HepG2 (cell line): ENCODE results near the gene ECPAS. TPM values are rescaled to one million over a fixed set of nuclear protein-coding genes. Genes with fewer than 3 reads are reported as not detected.

Experiments
- CBX5 ChIP-seq: sonication (generic); formaldehyde crosslinking; IDR thresholded peaks from 2 replicates; pipeline ENCODE4 v1.4.0; 2020; ENCODE audit warnings: missing genetic modification reagents, borderline replicate concordance
- ELF4 ChIP-seq: sonication (generic); formaldehyde crosslinking; IDR thresholded peaks from 2 replicates; pipeline ENCODE4 v1.5.0; 2020; ENCODE audit warnings: missing genetic modification reagents, mild to moderate bottlenecking, moderate library complexity, borderline replicate concordance
- NFE2L1 ChIP-seq: sonication (generic); formaldehyde crosslinking; IDR thresholded peaks from 2 replicates; pipeline ENCODE4 v1.4.0; 2020; ENCODE audit warnings: missing genetic modification reagents, mild to moderate bottlenecking, borderline replicate concordance
- NONO ChIP-seq, 2 experiments: fragments of 450-650 bp in 1 of 2; sonication (generic) in 1 of 2; formaldehyde crosslinking in 1 of 2; IDR thresholded peaks in 1 of 2; conservative IDR thresholded peaks in 1 of 2; 2 replicates each; pipeline versions ENCODE4 v1.6.1 to v1.8.0; 2017 to 2022; ENCODE audit warnings: mild to moderate bottlenecking in 1 of 2, missing genetic modification reagents in 1 of 2, moderate library complexity in 1 of 2
- NR2F6 ChIP-seq, 2 experiments: IDR thresholded peaks; 2 replicates each; pipeline ENCODE4 v1.6.1; 2016; ENCODE audit warnings: antibody characterized with exemption in 1 of 2, mild to moderate bottlenecking in 1 of 2
- POLR2AphosphoS2 ChIP-seq: IDR thresholded peaks from 2 replicates; pipeline ENCODE4 v1.6.1; 2011; ENCODE audit warnings: low read depth, low read length, improper control_type of control experiment
- STAT5B ChIP-seq: sonication (generic); formaldehyde crosslinking; IDR thresholded peaks from 2 replicates; pipeline ENCODE4 v1.4.0; 2020; ENCODE audit warnings: missing genetic modification reagents
- TBL1XR1 ChIP-seq: fragments of 150-350 bp; IDR thresholded peaks from 2 replicates; pipeline ENCODE4 v1.6.1; 2014; ENCODE audit warnings: borderline replicate concordance, low read length; ENCODE audit not compliant: partially characterized antibody
- TGIF2 ChIP-seq: IDR thresholded peaks from 2 replicates; pipeline ENCODE4 v1.6.1; 2016; ENCODE audit warnings: control low read depth, missing compliant biosample characterization
- ZNF207 ChIP-seq: fragments of 450-650 bp; IDR thresholded peaks from 2 replicates; pipeline ENCODE4 v1.6.1; 2016; ENCODE audit warnings: antibody characterized with exemption, borderline replicate concordance
- ZNF225 ChIP-seq: sonication (generic); formaldehyde crosslinking; IDR thresholded peaks from 2 replicates; pipeline ENCODE4 v1.4.0; 2020; ENCODE audit warnings: mild to moderate bottlenecking, missing genetic modification reagents
- ZNF333 ChIP-seq: sonication (generic); formaldehyde crosslinking; IDR thresholded peaks from 2 replicates; pipeline ENCODE4 v1.4.0; 2020; ENCODE audit warnings: mild to moderate bottlenecking, missing genetic modification reagents, borderline replicate concordance
- ZNF546 ChIP-seq: sonication (generic); formaldehyde crosslinking; conservative IDR thresholded peaks from 2 replicates; pipeline ENCODE4 v1.8.1; 2023; ENCODE audit warnings: mild to moderate bottlenecking, missing genetic modification reagents
- ZNF552 ChIP-seq: sonication (generic); formaldehyde crosslinking; IDR thresholded peaks from 2 replicates; pipeline ENCODE4 v1.9.0; 2022; ENCODE audit warnings: missing genetic modification reagents, mild to moderate bottlenecking, borderline replicate concordance
- ZNF780A ChIP-seq: sonication (generic); formaldehyde crosslinking; IDR thresholded peaks from 2 replicates; pipeline ENCODE4 v1.8.0; 2022; ENCODE audit warnings: mild to moderate bottlenecking, missing genetic modification reagents, moderate library complexity
- ZNF83 ChIP-seq: sonication (generic); formaldehyde crosslinking; IDR thresholded peaks from 2 replicates; pipeline ENCODE4 v1.4.0; 2020; ENCODE audit warnings: missing genetic modification reagents, mild to moderate bottlenecking, borderline replicate concordance
- polyA plus RNA-seq, 8 experiments: library from polyadenylated mRNA; depleted of rRNA in 3 of 8; stranded (reverse) in 7 of 8; unstranded in 1 of 8; fragments of >200 nt; fragmentation: Illumina TruSeq in 4 of 8; extraction: Trizol in 4 of 8; gene quantifications; 2 replicates each; pipeline versions ENCODE4 v1.2.1 to v1.2.3, GENCODE V29; 2011 to 2016; ENCODE audit warnings: low read depth in 4 of 8, missing spikeins in 1 of 8, mixed read lengths in 1 of 8; ENCODE audit not compliant: insufficient read depth in 1 of 8
- total RNA-seq, 5 experiments: library from RNA; depleted of rRNA; stranded (reverse); fragments of >200 nt; fragmentation: Illumina TruSeq; extraction: Trizol; gene quantifications; 2 replicates each; pipeline ENCODE4 v1.2.3, GENCODE V29; 2016; ENCODE audit warnings: low read depth in 1 of 5
- TF ChIP-seq, protein P1 (sequence below): sonication (generic); formaldehyde crosslinking; IDR thresholded peaks from 2 replicates; pipeline ENCODE4 v1.9.0; 2021; ENCODE audit warnings: missing genetic modification reagents, mild to moderate bottlenecking, borderline replicate concordance
- TF ChIP-seq, protein P2 (sequence below): sonication (generic); formaldehyde crosslinking; conservative IDR thresholded peaks from 2 replicates; pipeline ENCODE4 v1.5.0; 2020; ENCODE audit warnings: missing genetic modification reagents
- TF ChIP-seq, protein P3 (sequence below): sonication (generic); formaldehyde crosslinking; IDR thresholded peaks from 2 replicates; pipeline ENCODE4 v1.5.1; 2020; ENCODE audit warnings: mild to moderate bottlenecking, missing genetic modification reagents, borderline replicate concordance
- TF ChIP-seq, protein P4 (sequence below): sonication (generic); formaldehyde crosslinking; IDR thresholded peaks from 2 replicates; pipeline ENCODE4 v1.5.0; 2020; ENCODE audit warnings: missing genetic modification reagents
- TF ChIP-seq, protein P5 (sequence below): sonication (generic); formaldehyde crosslinking; IDR thresholded peaks from 2 replicates; pipeline ENCODE4 v1.4.0; 2020; ENCODE audit warnings: low read depth, mild to moderate bottlenecking, missing genetic modification reagents

Gene ECPAS
- total and polyA plus RNA-seq, 2 of the 13 experiments (the other 11 are each of a cell fraction or from before 2014, with no cell fraction given): 35.3 to 58.0 TPM

DNA sequence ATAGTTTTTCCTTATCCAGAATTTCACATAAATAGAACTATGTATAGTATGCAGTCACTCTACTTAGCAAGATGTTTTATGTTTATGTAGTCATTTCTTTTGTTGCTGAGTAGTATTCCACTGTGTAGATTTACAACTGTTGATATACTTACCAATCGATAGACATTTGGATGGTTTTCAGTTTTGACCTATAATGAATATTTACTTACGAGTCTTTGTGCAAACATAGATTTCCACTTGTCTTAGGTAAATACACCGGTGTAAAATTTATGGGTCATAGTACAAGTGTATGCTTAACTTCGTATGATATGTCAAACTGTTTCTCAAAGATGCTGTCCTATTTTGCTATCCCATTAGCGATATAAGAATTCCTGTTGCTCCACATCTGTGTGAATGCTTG, 134.4 kb downstream of the ECPAS start (continued):
- TF ChIP-seq ZNF333 (CRISPR knock-in tag) (no peak), TGIF2 (no peak), POLR2AphosphoS2 (no peak), ZNF207 (no peak), ZNF225 (CRISPR knock-in tag) (no peak), ZNF780A (CRISPR knock-in tag) (no peak), NFE2L1 (CRISPR knock-in tag) (no peak), NR2F6 (IDR thresholded peaks at IDR 0.05) (peak; percentile 97), NR2F6 (CRISPR knock-in tag; IDR thresholded peaks at IDR 0.05) (peak; percentile 92), ZNF546 (CRISPR knock-in tag) (no peak), ZNF83 (CRISPR knock-in tag) (no peak), STAT5B (no peak), TBL1XR1 (peak; percentile 89), ZNF552 (no peak), ELF4 (CRISPR knock-in tag) (no peak), CBX5 (no peak), NONO (IDR thresholded peaks at IDR 0.05) (no peak), NONO (CRISPR knock-in tag; conservative IDR thresholded peaks at IDR 0.05) (no peak)
- TF ChIP-seq, protein P1, sequence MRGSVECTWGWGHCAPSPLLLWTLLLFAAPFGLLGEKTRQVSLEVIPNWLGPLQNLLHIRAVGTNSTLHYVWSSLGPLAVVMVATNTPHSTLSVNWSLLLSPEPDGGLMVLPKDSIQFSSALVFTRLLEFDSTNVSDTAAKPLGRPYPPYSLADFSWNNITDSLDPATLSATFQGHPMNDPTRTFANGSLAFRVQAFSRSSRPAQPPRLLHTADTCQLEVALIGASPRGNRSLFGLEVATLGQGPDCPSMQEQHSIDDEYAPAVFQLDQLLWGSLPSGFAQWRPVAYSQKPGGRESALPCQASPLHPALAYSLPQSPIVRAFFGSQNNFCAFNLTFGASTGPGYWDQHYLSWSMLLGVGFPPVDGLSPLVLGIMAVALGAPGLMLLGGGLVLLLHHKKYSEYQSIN (CRISPR knock-in tag): no peak
- TF ChIP-seq, protein P2, sequence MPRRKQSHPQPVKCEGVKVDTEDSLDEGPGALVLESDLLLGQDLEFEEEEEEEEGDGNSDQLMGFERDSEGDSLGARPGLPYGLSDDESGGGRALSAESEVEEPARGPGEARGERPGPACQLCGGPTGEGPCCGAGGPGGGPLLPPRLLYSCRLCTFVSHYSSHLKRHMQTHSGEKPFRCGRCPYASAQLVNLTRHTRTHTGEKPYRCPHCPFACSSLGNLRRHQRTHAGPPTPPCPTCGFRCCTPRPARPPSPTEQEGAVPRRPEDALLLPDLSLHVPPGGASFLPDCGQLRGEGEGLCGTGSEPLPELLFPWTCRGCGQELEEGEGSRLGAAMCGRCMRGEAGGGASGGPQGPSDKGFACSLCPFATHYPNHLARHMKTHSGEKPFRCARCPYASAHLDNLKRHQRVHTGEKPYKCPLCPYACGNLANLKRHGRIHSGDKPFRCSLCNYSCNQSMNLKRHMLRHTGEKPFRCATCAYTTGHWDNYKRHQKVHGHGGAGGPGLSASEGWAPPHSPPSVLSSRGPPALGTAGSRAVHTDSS (CRISPR knock-in tag): no peak
- TF ChIP-seq, protein P3, sequence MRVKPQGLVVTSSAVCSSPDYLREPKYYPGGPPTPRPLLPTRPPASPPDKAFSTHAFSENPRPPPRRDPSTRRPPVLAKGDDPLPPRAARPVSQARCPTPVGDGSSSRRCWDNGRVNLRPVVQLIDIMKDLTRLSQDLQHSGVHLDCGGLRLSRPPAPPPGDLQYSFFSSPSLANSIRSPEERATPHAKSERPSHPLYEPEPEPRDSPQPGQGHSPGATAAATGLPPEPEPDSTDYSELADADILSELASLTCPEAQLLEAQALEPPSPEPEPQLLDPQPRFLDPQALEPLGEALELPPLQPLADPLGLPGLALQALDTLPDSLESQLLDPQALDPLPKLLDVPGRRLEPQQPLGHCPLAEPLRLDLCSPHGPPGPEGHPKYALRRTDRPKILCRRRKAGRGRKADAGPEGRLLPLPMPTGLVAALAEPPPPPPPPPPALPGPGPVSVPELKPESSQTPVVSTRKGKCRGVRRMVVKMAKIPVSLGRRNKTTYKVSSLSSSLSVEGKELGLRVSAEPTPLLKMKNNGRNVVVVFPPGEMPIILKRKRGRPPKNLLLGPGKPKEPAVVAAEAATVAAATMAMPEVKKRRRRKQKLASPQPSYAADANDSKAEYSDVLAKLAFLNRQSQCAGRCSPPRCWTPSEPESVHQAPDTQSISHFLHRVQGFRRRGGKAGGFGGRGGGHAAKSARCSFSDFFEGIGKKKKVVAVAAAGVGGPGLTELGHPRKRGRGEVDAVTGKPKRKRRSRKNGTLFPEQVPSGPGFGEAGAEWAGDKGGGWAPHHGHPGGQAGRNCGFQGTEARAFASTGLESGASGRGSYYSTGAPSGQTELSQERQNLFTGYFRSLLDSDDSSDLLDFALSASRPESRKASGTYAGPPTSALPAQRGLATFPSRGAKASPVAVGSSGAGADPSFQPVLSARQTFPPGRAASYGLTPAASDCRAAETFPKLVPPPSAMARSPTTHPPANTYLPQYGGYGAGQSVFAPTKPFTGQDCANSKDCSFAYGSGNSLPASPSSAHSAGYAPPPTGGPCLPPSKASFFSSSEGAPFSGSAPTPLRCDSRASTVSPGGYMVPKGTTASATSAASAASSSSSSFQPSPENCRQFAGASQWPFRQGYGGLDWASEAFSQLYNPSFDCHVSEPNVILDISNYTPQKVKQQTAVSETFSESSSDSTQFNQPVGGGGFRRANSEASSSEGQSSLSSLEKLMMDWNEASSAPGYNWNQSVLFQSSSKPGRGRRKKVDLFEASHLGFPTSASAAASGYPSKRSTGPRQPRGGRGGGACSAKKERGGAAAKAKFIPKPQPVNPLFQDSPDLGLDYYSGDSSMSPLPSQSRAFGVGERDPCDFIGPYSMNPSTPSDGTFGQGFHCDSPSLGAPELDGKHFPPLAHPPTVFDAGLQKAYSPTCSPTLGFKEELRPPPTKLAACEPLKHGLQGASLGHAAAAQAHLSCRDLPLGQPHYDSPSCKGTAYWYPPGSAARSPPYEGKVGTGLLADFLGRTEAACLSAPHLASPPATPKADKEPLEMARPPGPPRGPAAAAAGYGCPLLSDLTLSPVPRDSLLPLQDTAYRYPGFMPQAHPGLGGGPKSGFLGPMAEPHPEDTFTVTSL: peak; percentile 86; the same call in 1 of the 2 replicates
- TF ChIP-seq, protein P4, sequence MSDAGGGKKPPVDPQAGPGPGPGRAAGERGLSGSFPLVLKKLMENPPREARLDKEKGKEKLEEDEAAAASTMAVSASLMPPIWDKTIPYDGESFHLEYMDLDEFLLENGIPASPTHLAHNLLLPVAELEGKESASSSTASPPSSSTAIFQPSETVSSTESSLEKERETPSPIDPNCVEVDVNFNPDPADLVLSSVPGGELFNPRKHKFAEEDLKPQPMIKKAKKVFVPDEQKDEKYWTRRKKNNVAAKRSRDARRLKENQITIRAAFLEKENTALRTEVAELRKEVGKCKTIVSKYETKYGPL (CRISPR knock-in tag): no peak
- TF ChIP-seq, protein P5, sequence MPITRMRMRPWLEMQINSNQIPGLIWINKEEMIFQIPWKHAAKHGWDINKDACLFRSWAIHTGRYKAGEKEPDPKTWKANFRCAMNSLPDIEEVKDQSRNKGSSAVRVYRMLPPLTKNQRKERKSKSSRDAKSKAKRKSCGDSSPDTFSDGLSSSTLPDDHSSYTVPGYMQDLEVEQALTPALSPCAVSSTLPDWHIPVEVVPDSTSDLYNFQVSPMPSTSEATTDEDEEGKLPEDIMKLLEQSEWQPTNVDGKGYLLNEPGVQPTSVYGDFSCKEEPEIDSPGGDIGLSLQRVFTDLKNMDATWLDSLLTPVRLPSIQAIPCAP: no peak
